Skin of body (tissue), 2 donors: ENCODE data around the gene NUDT11. TPM values are rescaled to one million over a fixed set of nuclear protein-coding genes. Genes with fewer than 3 reads are reported as not detected.
"Not testable (repeated sequence)": the region's sequence is repeated elsewhere in the genome, so short reads cannot be mapped to it uniquely, and the experiment has no call there.

Source experiments
- DNase-seq: peaks from one replicate; lab custom pipeline; 2025; lab: John Stamatoyannopoulos, UW
- total RNA-seq: library from RNA; depleted of rRNA; stranded (reverse); fragments of >200 nt; gene quantifications from one replicate; pipeline ENCODE4 v1.2.3, GENCODE V29; 2014

Gene NUDT11
- 7.3 TPM for total RNA-seq

DNA sequence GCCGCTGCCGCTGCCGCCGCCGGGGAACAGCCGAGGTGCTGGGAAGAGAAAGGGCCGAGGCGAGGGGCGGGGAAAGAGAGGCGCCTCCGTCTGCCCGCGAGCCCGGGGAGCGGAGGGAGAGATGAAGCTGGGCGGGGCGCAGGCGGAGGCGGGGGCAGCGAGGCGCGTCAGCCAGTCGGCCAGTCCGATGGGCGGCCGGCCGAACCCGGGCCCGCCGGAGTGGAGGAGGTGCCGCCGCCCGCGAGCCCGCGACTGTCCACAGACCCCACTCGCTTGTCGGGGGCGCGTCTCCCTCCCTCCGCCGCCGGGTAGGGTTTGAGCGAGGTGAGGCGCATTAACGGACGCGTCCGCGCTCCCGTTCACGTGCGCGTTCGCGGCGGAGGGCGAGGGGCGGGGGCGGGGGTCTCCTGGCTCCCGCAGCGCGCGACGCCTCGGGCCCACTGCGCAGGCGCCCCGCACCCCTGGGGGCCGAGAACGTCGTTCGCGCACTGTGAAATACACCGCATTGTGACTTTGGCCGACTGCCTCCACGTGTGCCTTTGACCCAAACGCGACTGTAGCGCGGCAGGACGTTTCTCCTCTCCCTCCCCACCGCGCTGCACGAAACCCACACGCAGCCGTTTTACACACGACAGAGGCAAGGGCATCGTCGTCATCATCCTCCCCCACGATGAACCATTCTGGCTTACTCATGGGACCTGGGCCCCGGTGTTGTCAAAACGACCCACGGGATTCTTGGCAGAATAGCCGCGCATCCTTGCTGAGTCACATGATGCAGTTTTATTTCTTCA is at the start of gene NUDT11:
Gene NUDT11 (minus strand): TSS at position 92 of the 791 bp plus-strand sequence. CDS start 148 bp downstream, outside the sequence.
- DNase-seq, result peak; percentile 24

DNA sequence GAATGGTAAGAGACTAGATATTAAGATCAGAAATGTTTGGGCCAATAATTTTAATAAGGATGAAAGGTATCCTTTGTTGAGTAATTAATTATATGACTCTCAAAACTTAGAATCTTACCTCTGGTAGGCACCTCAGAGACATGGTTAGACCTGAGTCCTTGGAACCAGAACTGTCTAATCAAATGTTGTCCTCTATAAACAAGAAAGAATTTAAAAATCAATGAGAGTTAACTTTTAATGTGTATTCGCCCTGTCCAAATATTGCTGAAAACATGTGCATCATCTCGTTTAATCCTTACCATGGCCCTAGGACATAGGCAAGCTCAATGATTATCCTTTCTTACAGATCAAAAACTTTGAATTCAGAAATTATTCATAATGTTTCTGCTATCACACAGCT is 24.0 kb upstream of the NUDT11 start:
- no peak for DNase-seq

GRCh38 chrX:51519131-51519530 is 22.7 kb upstream of the NUDT11 start:
- DNase-seq, result not testable (repeated sequence)

GRCh38 chrX:51507551-51507950 is 11.2 kb upstream of the NUDT11 start:
- no peak for DNase-seq

DNA sequence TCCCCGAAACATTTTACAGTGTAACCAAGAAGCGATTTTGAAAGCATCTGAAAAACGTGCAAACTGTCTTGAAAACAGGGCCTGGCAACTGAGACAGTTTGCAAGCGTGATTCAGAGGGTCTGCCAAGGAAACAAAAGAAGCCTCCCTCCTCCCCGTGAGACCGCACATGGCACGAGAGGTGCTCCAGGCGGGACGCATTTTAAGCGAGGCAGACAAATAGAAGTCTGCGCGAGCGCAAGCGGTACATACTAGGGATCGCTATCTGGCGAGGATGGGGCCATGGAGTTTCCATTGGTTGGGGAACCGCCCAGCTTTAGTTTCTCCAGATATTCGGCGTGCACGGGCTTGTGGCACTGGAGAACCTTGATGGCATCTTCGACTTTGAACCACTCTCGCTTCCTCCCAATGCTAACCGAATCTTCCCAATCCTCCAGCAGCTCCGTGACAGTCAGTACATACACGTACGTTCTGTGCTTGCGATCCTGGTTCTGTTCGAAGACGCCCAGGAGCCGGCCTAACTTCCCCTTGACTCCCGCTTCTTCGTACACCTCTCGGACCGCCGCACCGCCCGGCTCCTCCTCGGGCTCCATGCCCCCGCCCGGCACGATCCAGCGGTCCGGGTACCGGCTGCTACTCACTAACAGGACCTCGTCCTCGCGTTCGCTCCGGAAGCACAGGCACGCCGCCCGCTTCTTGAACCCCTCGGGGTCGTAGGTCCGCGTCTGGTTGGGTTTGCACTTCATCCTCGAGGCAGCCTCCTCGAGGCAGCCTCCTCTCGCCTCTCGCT is 497 bp downstream of the NUDT11 start:
- not testable (repeated sequence) for DNase-seq

GRCh38 chrX:51494409-51494808 is 2.0 kb downstream of the NUDT11 start:
- no peak for DNase-seq

GRCh38 chrX:51487960-51488267 is 8.5 kb downstream of the NUDT11 start:
- DNase-seq, result no peak

DNA sequence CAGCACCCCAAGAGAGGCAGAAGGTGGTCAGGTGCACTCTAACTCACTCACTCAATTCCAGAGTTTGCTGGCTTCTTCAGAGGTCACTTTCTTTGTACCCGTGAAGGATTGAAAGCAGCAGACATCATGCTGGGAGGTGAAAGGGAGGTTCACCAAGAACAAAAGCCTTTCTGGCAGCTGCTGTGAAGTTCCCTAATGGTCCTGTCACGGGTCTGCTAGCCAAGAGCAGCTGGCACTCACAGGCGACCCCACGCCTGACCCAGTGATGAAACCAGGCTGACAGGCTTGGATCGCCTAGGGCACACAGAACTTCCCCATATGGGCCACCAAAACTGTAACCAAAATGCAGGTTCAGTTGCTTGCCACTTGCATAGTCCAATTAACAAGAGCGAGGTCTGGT is 11.8 kb downstream of the NUDT11 start:
- no peak for DNase-seq

GRCh38 chrX:51482411-51482810 is 14.0 kb downstream of the NUDT11 start:
- not testable (repeated sequence) for DNase-seq

GRCh38 chrX:51476930-51477329 is 19.5 kb downstream of the NUDT11 start:
- no peak for DNase-seq

- no peak for DNase-seq
These were observed 33.1 kb downstream of the NUDT11 start for GRCh38 chrX:51463322-51463721.

GRCh38 chrX:51461053-51462044 is 35.0 kb downstream of the NUDT11 start:
- no peak for DNase-seq

GRCh38 chrX:51459125-51459524 is 37.3 kb downstream of the NUDT11 start:
- DNase-seq, result no peak

GRCh38 chrX:51456814-51457213 is 39.6 kb downstream of the NUDT11 start:
- DNase-seq, result no peak

DNA sequence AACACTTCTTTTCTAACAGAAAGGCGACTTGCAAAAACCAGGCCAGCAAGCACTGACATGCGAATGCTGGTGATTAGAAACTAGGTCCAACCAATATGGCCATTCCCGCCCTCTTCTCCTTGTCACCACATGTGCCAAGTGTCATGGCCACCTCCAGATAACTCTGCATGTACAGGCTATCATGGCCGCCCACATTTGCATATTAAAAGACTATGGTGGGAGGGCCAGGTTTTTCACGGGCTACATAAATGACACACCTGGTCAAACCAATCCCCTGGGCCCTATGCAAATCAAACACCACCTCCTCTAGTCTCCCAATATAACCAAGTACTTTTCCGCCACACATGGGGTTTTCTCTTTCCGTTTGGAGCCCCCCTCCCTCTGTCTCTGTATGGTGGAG is 40.1 kb downstream of the NUDT11 start:
- DNase-seq, result no peak

- no peak for DNase-seq
These were observed 56.0 kb downstream of the NUDT11 start for GRCh38 chrX:51440365-51440764.

Other genes with a start within 250 kb of the NUDT11 start
- 2.3 TPM for gene NUDT10, start 163.8 kb downstream of the NUDT11 start, total RNA-seq
- not detected for gene CENPVL3, start 122.3 kb upstream of the NUDT11 start, total RNA-seq
- not detected for gene CENPVL2, start 186.2 kb upstream of the NUDT11 start, total RNA-seq
- gene CENPVL1, start 213.9 kb upstream of the NUDT11 start, total RNA-seq, result not detected
- gene GSPT2, start 246.8 kb upstream of the NUDT11 start, total RNA-seq, result 6.5 TPM